Coronary artery (tissue), 2 donors: ENCODE measurements around the gene VRK1.

Experiments
- DNase-seq: peaks from one replicate; pipeline ENCODE4 v3.0.0-alpha.2; 2017; ENCODE audit warnings: low spot score
- H3K27ac ChIP-seq, 2 donors: fragments of 200-600 bp; sonication (generic); one replicate each; pipeline ENCODE4 v1.5.1; 2016 to 2019
- H3K4me3 ChIP-seq: fragments of 200-600 bp; sonication (generic); 2 replicates; pipeline ENCODE4 v1.5.1; 2016; ENCODE audit warnings: mild to moderate bottlenecking, moderate library complexity
- CTCF ChIP-seq: fragments of 200-600 bp; sonication (generic); IDR thresholded peaks from one replicate; pipeline ENCODE4 v1.5.1; 2019; ENCODE audit warnings: antibody characterized with exemption

The VRK1 gene

GRCh38 chr14:96903444-96904023, 106.4 kb downstream of the VRK1 start:
- TF ChIP-seq CTCF: no peak
- Histone ChIP-seq H3K4me3 (no peak overlapping the region), H3K27ac (no peak overlapping the region)
- no peak for DNase-seq

GRCh38 chr14:96904201-96904600, 107.0 kb downstream of the VRK1 start:
- no peak for DNase-seq
- Histone ChIP-seq H3K27ac (no peak overlapping the region), H3K4me3 (no peak overlapping the region)
- no peak for TF ChIP-seq CTCF

- TF ChIP-seq CTCF: no peak
These were observed 107.9 kb downstream of the VRK1 start for GRCh38 chr14:96905065-96905464.

GRCh38 chr14:96905825-96906224, 108.6 kb downstream of the VRK1 start:
- Histone ChIP-seq H3K27ac (no peak overlapping the region), H3K4me3 (no peak overlapping the region)
- no peak for TF ChIP-seq CTCF
- no peak for DNase-seq

More at GRCh38 chr14:96905065-96905464, 107.9 kb downstream of the VRK1 start:
- DNase-seq: no peak
- Histone ChIP-seq H3K4me3 (no peak overlapping the region), H3K27ac (no peak overlapping the region)

- no peak for TF ChIP-seq CTCF
- no peak for DNase-seq
- H3K4me3 ChIP-seq: no peak overlapping the region
- H3K27ac ChIP-seq: no peak overlapping the region
These were observed 109.3 kb downstream of the VRK1 start for GRCh38 chr14:96906434-96906833.

- DNase-seq: no peak
- no peak for TF ChIP-seq CTCF
- no peak overlapping the region for H3K27ac ChIP-seq
- H3K4me3 ChIP-seq: no peak overlapping the region
These were observed 112.7 kb downstream of the VRK1 start for GRCh38 chr14:96909841-96910364.

GRCh38 chr14:96911499-96912149, 114.4 kb downstream of the VRK1 start:
- no peak for DNase-seq
- no peak overlapping the region for H3K27ac ChIP-seq
- TF ChIP-seq CTCF: no peak
- no peak overlapping the region for H3K4me3 ChIP-seq
